ENCODE results near the gene CTLA4. TPM values are rescaled to one million over a fixed set of nuclear protein-coding genes. Genes with fewer than 3 reads are reported as not detected.

Gene CTLA4
- polyA plus RNA-seq, 4 donors: 0.22 to 0.57 TPM; not detected in 2

GRCh38 chr2:203861607-203862006, 6.0 kb upstream of the CTLA4 start:
- no peaks in the 10 kb centered on the region for H3K27me3 ChIP-seq (ENCODE audit: control insufficient read depth in 3 of 3, insufficient read depth in 3 of 3, low read length in 3 of 3)
- no peaks in the 10 kb centered on the region for H3K4me1 ChIP-seq (ENCODE audit: control insufficient read depth in 3 of 3, insufficient read depth in 2 of 3, low read depth in 1 of 3, low read length in 2 of 3)
- FAIRE-seq (no peak), DNase-seq (no peak)
- 67 to 73% (median 67%) methylated on average over 1 of the region's 1 CpG for WGBS, 3 donors
- no peaks in the 10 kb centered on the region for H3K9me3 ChIP-seq (ENCODE audit: control insufficient read depth in 2 of 2, insufficient read depth in 1 of 2, low read depth in 1 of 2, low read length in 1 of 2)
- H3K4me3 ChIP-seq (ENCODE audit: low read depth in 1 of 3, low read length in 3 of 3): no peak overlapping the region
- H3K36me3 ChIP-seq (ENCODE audit: control insufficient read depth in 3 of 3, insufficient read depth in 2 of 3, low read depth in 1 of 3, low read length in 3 of 3): no peaks in the 10 kb centered on the region
- no peak overlapping the region for H3K27ac ChIP-seq (ENCODE audit: low read depth in 1 of 3, low read length in 2 of 3)

- H3K9me3 ChIP-seq (ENCODE audit: control insufficient read depth in 2 of 2, insufficient read depth in 1 of 2, low read depth in 1 of 2, low read length in 1 of 2): no peaks in the 10 kb centered on the region
- H3K27ac ChIP-seq (ENCODE audit: low read depth in 1 of 3, low read length in 2 of 3): peak overlapping the region in 1 of 3 donors; percentile 48
- H3K4me1 ChIP-seq (ENCODE audit: control insufficient read depth in 3 of 3, insufficient read depth in 2 of 3, low read depth in 1 of 3, low read length in 2 of 3): no peaks in the 10 kb centered on the region
- peaks cover 0 to 3% (median 0%) of the 10 kb centered on the region in 3 donors for H3K27me3 ChIP-seq (ENCODE audit: control insufficient read depth in 3 of 3, insufficient read depth in 3 of 3, low read length in 3 of 3)
- FAIRE-seq: no peak
- DNase-seq: no peak
- H3K36me3 ChIP-seq (ENCODE audit: control insufficient read depth in 3 of 3, insufficient read depth in 2 of 3, low read depth in 1 of 3, low read length in 3 of 3): no peaks in the 10 kb centered on the region
- WGBS, 3 donors: 55 to 66% (median 64%) methylated on average over 6 of the region's 6 CpGs
- H3K4me3 ChIP-seq (ENCODE audit: low read depth in 1 of 3, low read length in 3 of 3): no peak overlapping the region
These were observed 1.9 kb downstream of the CTLA4 start for GRCh38 chr2:203869223-203870042.

GRCh38 chr2:203870481-203870880, 2.9 kb downstream of the CTLA4 start:
- H3K4me3 ChIP-seq (ENCODE audit: low read depth in 1 of 3, low read length in 3 of 3): no peak overlapping the region
- H3K9me3 ChIP-seq (ENCODE audit: control insufficient read depth in 2 of 2, insufficient read depth in 1 of 2, low read depth in 1 of 2, low read length in 1 of 2): no peaks in the 10 kb centered on the region
- no peaks in the 10 kb centered on the region for H3K36me3 ChIP-seq (ENCODE audit: control insufficient read depth in 3 of 3, insufficient read depth in 2 of 3, low read depth in 1 of 3, low read length in 3 of 3)
- H3K27me3 ChIP-seq (ENCODE audit: control insufficient read depth in 3 of 3, insufficient read depth in 3 of 3, low read length in 3 of 3): peaks cover 0 to 3% (median 0%) of the 10 kb centered on the region in 3 donors
- FAIRE-seq: no peak
- no peak for DNase-seq
- H3K27ac ChIP-seq (ENCODE audit: low read depth in 1 of 3, low read length in 2 of 3): no peak overlapping the region
- H3K4me1 ChIP-seq (ENCODE audit: control insufficient read depth in 3 of 3, insufficient read depth in 2 of 3, low read depth in 1 of 3, low read length in 2 of 3): no peaks in the 10 kb centered on the region
- 84 to 93% (median 89%) methylated on average over 8 to 9 of the region's 9 CpGs for WGBS, 3 donors

- no peaks in the 10 kb centered on the region for H3K4me1 ChIP-seq (ENCODE audit: control insufficient read depth in 3 of 3, insufficient read depth in 2 of 3, low read depth in 1 of 3, low read length in 2 of 3)
- no peak overlapping the region for H3K27ac ChIP-seq (ENCODE audit: low read depth in 1 of 3, low read length in 2 of 3)
- peaks cover 0 to 3% (median 0%) of the 10 kb centered on the region in 3 donors for H3K27me3 ChIP-seq (ENCODE audit: control insufficient read depth in 3 of 3, insufficient read depth in 3 of 3, low read length in 3 of 3)
- no peaks in the 10 kb centered on the region for H3K36me3 ChIP-seq (ENCODE audit: control insufficient read depth in 3 of 3, insufficient read depth in 2 of 3, low read depth in 1 of 3, low read length in 3 of 3)
- DNase-seq (no peak), FAIRE-seq (no peak)
- no peak overlapping the region for H3K4me3 ChIP-seq (ENCODE audit: low read depth in 1 of 3, low read length in 3 of 3)
- 74 to 77% (median 76%) methylated on average over 2 of the region's 2 CpGs for WGBS, 3 donors
- no peaks in the 10 kb centered on the region for H3K9me3 ChIP-seq (ENCODE audit: control insufficient read depth in 2 of 2, insufficient read depth in 1 of 2, low read depth in 1 of 2, low read length in 1 of 2)
These were observed 3.4 kb downstream of the CTLA4 start for GRCh38 chr2:203870941-203871340.

- Histone ChIP-seq H3K4me3 (ENCODE audit: low read depth in 1 of 3, low read length in 3 of 3) (no peak overlapping the region), H3K9me3 (ENCODE audit: control insufficient read depth in 2 of 2, insufficient read depth in 1 of 2, low read depth in 1 of 2, low read length in 1 of 2) (no peaks in the 10 kb centered on the region), H3K36me3 (ENCODE audit: control insufficient read depth in 3 of 3, insufficient read depth in 2 of 3, low read depth in 1 of 3, low read length in 3 of 3) (no peaks in the 10 kb centered on the region), H3K27ac (ENCODE audit: low read depth in 1 of 3, low read length in 2 of 3) (peak overlapping the region in 1 of 3 donors; percentile 21), H3K4me1 (ENCODE audit: control insufficient read depth in 3 of 3, insufficient read depth in 2 of 3, low read depth in 1 of 3, low read length in 2 of 3) (no peaks in the 10 kb centered on the region), H3K27me3 (ENCODE audit: control insufficient read depth in 3 of 3, insufficient read depth in 3 of 3, low read length in 3 of 3) (peaks cover 0 to 3% (median 0%) of the 10 kb centered on the region in 3 donors)
- DNase-seq (no peak), FAIRE-seq (no peak)
- WGBS, 3 donors: 57 to 76% (median 65%) methylated on average over 6 of the region's 6 CpGs
These were observed 3.9 kb downstream of the CTLA4 start for GRCh38 chr2:203871371-203871983.

- no peaks in the 10 kb centered on the region for H3K9me3 ChIP-seq (ENCODE audit: control insufficient read depth in 2 of 2, insufficient read depth in 1 of 2, low read depth in 1 of 2, low read length in 1 of 2)
- H3K27ac ChIP-seq (ENCODE audit: low read depth in 1 of 3, low read length in 2 of 3): no peak overlapping the region
- WGBS, 3 donors: 76 to 87% (median 77%) methylated on average over 2 of the region's 2 CpGs
- DNase-seq (no peak), FAIRE-seq (no peak)
- no peaks in the 10 kb centered on the region for H3K4me1 ChIP-seq (ENCODE audit: control insufficient read depth in 3 of 3, insufficient read depth in 2 of 3, low read depth in 1 of 3, low read length in 2 of 3)
- no peaks in the 10 kb centered on the region for H3K36me3 ChIP-seq (ENCODE audit: control insufficient read depth in 3 of 3, insufficient read depth in 2 of 3, low read depth in 1 of 3, low read length in 3 of 3)
- no peak overlapping the region for H3K4me3 ChIP-seq (ENCODE audit: low read depth in 1 of 3, low read length in 3 of 3)
- H3K27me3 ChIP-seq (ENCODE audit: control insufficient read depth in 3 of 3, insufficient read depth in 3 of 3, low read length in 3 of 3): peaks cover 0 to 3% (median 0%) of the 10 kb centered on the region in 3 donors
These were observed 5.9 kb downstream of the CTLA4 start for GRCh38 chr2:203873461-203873860.

- no peaks in the 10 kb centered on the region for H3K9me3 ChIP-seq (ENCODE audit: control insufficient read depth in 2 of 2, insufficient read depth in 1 of 2, low read depth in 1 of 2, low read length in 1 of 2)
- WGBS, 3 donors: 82 to 89% (median 86%) methylated on average over 5 of the region's 5 CpGs
- H3K4me3 ChIP-seq (ENCODE audit: low read depth in 1 of 3, low read length in 3 of 3): no peak overlapping the region
- DNase-seq (no peak), FAIRE-seq (no peak)
- H3K36me3 ChIP-seq (ENCODE audit: control insufficient read depth in 3 of 3, insufficient read depth in 2 of 3, low read depth in 1 of 3, low read length in 3 of 3): no peaks in the 10 kb centered on the region
- H3K27ac ChIP-seq (ENCODE audit: low read depth in 1 of 3, low read length in 2 of 3): no peak overlapping the region
- no peaks in the 10 kb centered on the region for H3K4me1 ChIP-seq (ENCODE audit: control insufficient read depth in 3 of 3, insufficient read depth in 2 of 3, low read depth in 1 of 3, low read length in 2 of 3)
- H3K27me3 ChIP-seq (ENCODE audit: control insufficient read depth in 3 of 3, insufficient read depth in 3 of 3, low read length in 3 of 3): peaks cover 0 to 3% (median 0%) of the 10 kb centered on the region in 3 donors
These were observed 6.5 kb downstream of the CTLA4 start for GRCh38 chr2:203873921-203874631.

GRCh38 chr2:203875471-203875870, 7.9 kb downstream of the CTLA4 start:
- Histone ChIP-seq H3K4me3 (ENCODE audit: low read depth in 1 of 3, low read length in 3 of 3) (no peak overlapping the region), H3K27me3 (ENCODE audit: control insufficient read depth in 3 of 3, insufficient read depth in 3 of 3, low read length in 3 of 3) (peaks cover 0 to 3% (median 0%) of the 10 kb centered on the region in 3 donors), H3K4me1 (ENCODE audit: control insufficient read depth in 3 of 3, insufficient read depth in 2 of 3, low read depth in 1 of 3, low read length in 2 of 3) (peaks cover 0 to 3% (median 0%) of the 10 kb centered on the region in 3 donors), H3K27ac (ENCODE audit: low read depth in 1 of 3, low read length in 2 of 3) (no peak overlapping the region), H3K36me3 (ENCODE audit: control insufficient read depth in 3 of 3, insufficient read depth in 2 of 3, low read depth in 1 of 3, low read length in 3 of 3) (no peaks in the 10 kb centered on the region), H3K9me3 (ENCODE audit: control insufficient read depth in 2 of 2, insufficient read depth in 1 of 2, low read depth in 1 of 2, low read length in 1 of 2) (no peaks in the 10 kb centered on the region)
- no peak for FAIRE-seq
- DNase-seq: no peak
- 86 to 92% (median 88%) methylated on average over 4 of the region's 4 CpGs for WGBS, 3 donors

All from small intestine (tissue), 7 donors.